ENCODE measurements around the gene POLRMT. TPM values are rescaled to one million over a fixed set of nuclear protein-coding genes. Genes with fewer than 3 reads are reported as not detected.

POLRMT gene
- total RNA-seq, 4 donors from 2014 or later: 43.9 to 83.4 (median 73.8) TPM

DNA sequence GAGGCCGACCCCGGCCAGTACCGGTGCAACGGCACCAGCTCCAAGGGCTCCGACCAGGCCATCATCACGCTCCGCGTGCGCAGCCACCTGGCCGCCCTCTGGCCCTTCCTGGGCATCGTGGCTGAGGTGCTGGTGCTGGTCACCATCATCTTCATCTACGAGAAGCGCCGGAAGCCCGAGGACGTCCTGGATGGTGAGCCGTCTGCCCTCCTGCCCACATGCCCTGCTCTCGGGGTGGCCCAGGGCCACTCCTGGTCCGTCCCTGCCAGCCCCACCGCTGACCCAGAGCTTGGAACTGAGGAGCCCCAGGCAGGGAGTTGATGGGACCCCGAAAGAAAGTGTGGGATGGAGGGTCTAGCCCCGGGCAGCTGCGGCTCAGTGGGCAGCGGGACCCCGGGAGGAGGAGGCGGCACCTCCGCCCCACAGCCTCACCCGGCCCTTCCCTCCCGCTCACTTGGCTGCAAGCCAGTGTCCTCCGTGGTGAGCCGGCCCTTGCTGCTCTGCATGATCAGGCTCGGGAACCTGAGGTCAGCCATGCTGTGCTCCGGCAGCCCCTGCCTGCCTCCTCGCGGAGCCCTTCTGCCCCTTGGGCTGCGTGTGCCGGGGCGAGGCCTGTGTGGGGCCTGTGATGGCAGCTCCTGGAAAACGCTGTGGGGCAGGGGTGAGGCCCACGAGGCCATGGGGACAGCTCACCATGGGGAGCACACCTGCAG lies 51.8 kb downstream of the POLRMT start:
- Histone ChIP-seq H3K36me3 (peaks cover 0 to 40% of the 10 kb centered on the region in 2 donors), H3K4me3 (no peak overlapping the region), H3K27me3 (no peaks in the 10 kb centered on the region), H3K9me3 (no peaks in the 10 kb centered on the region), H3K4me1 (peaks cover 16 to 33% of the 10 kb centered on the region in 2 donors), H3K27ac (no peak overlapping the region)
- in situ Hi-C loops (cut with MboI; ENCODE audit: low sequenced_read_pairs in 4 of 4): no loop called here
- intact Hi-C loops (cut with DNase I; ENCODE audit: low total_unique reads): loop anchor here (5.0 kb wide), 1 partner anchor 436 kb away; no protein-coding TSS in a partner anchor
- DNase-seq (no peak), ATAC-seq (no peak)
- TF ChIP-seq, protein P1, sequence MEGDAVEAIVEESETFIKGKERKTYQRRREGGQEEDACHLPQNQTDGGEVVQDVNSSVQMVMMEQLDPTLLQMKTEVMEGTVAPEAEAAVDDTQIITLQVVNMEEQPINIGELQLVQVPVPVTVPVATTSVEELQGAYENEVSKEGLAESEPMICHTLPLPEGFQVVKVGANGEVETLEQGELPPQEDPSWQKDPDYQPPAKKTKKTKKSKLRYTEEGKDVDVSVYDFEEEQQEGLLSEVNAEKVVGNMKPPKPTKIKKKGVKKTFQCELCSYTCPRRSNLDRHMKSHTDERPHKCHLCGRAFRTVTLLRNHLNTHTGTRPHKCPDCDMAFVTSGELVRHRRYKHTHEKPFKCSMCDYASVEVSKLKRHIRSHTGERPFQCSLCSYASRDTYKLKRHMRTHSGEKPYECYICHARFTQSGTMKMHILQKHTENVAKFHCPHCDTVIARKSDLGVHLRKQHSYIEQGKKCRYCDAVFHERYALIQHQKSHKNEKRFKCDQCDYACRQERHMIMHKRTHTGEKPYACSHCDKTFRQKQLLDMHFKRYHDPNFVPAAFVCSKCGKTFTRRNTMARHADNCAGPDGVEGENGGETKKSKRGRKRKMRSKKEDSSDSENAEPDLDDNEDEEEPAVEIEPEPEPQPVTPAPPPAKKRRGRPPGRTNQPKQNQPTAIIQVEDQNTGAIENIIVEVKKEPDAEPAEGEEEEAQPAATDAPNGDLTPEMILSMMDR (IDR thresholded peaks at IDR 0.05 in 4 of 5, conservative IDR thresholded peaks at IDR 0.05 in 1 of 5): no peak
- TF ChIP-seq POLR2A (IDR thresholded peaks at IDR 0.05): no peak

DNA sequence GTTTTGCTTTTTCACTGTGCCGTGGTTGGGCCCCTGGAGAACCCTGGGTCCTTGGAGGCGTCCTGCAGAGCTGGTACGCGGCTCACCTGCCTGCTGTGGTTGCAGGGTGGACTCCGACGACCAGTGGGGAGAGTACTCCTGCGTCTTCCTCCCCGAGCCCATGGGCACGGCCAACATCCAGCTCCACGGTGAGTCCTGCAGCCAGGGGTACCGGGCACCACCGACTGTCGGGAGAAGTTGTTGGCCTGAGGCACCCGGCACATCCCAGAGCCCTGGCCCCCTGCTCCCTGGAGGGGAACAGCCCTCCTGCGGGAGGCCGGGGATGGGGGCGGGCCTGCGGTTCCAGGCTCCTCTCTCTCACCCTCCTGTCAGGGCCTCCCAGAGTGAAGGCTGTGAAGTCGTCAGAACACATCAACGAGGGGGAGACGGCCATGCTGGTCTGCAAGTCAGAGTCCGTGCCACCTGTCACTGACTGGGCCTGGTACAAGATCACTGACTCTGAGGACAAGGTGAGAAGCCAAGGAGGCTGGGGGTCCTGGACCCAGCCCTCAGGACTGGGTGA lies 53.0 kb downstream of the POLRMT start:
- H3K4me3 ChIP-seq: no peak overlapping the region
- TF ChIP-seq, protein P1 (IDR thresholded peaks at IDR 0.05 in 4 of 5, conservative IDR thresholded peaks at IDR 0.05 in 1 of 5): no peak
- TF ChIP-seq POLR2A (IDR thresholded peaks at IDR 0.05): no peak
- ATAC-seq (no peak), DNase-seq (no peak)
- H3K27ac ChIP-seq: no peak overlapping the region
- H3K36me3 ChIP-seq: peaks cover 0 to 40% of the 10 kb centered on the region in 2 donors
- intact Hi-C loops (cut with DNase I; ENCODE audit: low total_unique reads) (loop anchor here (5.0 kb wide), 1 partner anchor 437 kb away; no protein-coding TSS in a partner anchor), in situ Hi-C loops (cut with MboI; ENCODE audit: low sequenced_read_pairs in 4 of 4) (no loop called here)
- H3K27me3 ChIP-seq: no peaks in the 10 kb centered on the region
- peaks cover 22 to 45% of the 10 kb centered on the region in 2 donors for H3K4me1 ChIP-seq
- no peaks in the 10 kb centered on the region for H3K9me3 ChIP-seq

DNA sequence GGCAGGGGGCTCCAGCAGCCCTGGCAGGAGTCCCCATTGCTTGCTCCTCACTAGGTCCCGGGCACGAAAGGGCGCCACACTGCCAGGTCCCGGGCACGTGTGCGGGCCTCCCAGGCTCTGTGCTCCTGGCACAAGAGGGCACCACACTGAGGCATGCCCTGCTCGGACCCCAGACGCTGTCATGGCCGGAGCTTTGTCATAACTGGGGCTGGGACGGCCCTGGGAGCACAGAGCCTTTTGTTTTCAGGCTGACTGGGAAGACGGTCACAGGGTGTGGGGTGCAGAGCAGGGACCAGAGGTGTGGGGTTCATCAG lies 53.5 kb downstream of the POLRMT start:
- DNase-seq (no peak), ATAC-seq (no peak)
- intact Hi-C loops (cut with DNase I; ENCODE audit: low total_unique reads): loop anchor here (5.0 to 10.0 kb wide), 2 partner anchors 438 to 635 kb away; no protein-coding TSS in a partner anchor
- peak overlapping the region in 3 of 4 donors; percentile 12 to 45 (median 18) for H3K27ac ChIP-seq
- in situ Hi-C loops (cut with MboI; ENCODE audit: low sequenced_read_pairs in 4 of 4): no loop called here
- H3K36me3 ChIP-seq: peaks cover 0 to 40% of the 10 kb centered on the region in 2 donors
- H3K4me3 ChIP-seq: no peak overlapping the region
- no peaks in the 10 kb centered on the region for H3K27me3 ChIP-seq
- H3K9me3 ChIP-seq: no peaks in the 10 kb centered on the region
- TF ChIP-seq POLR2A (IDR thresholded peaks at IDR 0.05): no peak
- TF ChIP-seq, protein P1 (IDR thresholded peaks at IDR 0.05 in 4 of 5, conservative IDR thresholded peaks at IDR 0.05 in 1 of 5): no peak
- peaks cover 22 to 51% of the 10 kb centered on the region in 2 donors for H3K4me1 ChIP-seq

DNA sequence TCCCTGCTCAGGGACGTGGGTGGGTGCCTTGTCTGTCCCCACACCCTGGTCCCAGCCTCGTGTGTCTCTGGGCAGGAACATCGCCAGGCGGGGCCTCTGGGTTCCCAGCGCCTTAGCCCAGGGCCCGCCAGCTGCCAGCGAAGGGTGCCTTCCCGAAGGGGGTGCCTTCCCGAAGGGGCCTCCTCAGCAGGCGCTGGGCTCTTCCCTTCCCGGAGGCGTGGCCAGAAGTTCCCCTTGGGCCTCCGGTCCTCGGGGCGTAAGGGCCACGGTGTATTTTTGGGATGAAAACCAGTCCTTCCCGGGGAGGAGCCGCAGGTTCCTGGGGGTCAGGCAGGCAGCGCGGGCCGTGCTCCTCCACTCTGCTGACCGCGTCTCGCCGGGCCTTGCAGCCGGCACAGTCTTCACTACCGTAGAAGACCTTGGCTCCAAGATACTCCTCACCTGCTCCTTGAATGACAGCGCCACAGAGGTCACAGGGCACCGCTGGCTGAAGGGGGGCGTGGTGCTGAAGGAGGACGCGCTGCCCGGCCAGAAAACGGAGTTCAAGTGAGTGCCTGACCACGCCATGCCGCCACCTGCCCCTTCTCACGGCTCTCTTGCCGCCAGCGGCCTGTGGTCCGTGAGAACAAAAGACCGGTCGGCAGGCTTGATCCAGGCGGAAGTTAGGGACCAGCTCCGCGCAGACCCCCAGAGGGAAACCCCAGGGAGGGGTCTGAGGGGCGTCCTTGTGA lies 54.1 kb downstream of the POLRMT start:
- H3K4me1 ChIP-seq: peaks cover 27 to 56% of the 10 kb centered on the region in 2 donors

More for the DNA sequence above, 54.1 kb downstream of the POLRMT start:
- peaks cover 0 to 40% of the 10 kb centered on the region in 2 donors for H3K36me3 ChIP-seq
- DNase-seq (no peak), ATAC-seq (no peak)
- intact Hi-C loops (cut with DNase I; ENCODE audit: low total_unique reads): loop anchor here (10.0 kb wide), 1 partner anchor 636 kb away; no protein-coding TSS in a partner anchor
- TF ChIP-seq POLR2A (IDR thresholded peaks at IDR 0.05): no peak
- TF ChIP-seq, protein P1 (IDR thresholded peaks at IDR 0.05 in 4 of 5, conservative IDR thresholded peaks at IDR 0.05 in 1 of 5): no peak
- H3K27ac ChIP-seq: peak overlapping the region in 3 of 4 donors; percentile 38 to 97 (median 45)
- no peak overlapping the region for H3K4me3 ChIP-seq
- no peaks in the 10 kb centered on the region for H3K9me3 ChIP-seq
- H3K27me3 ChIP-seq: no peaks in the 10 kb centered on the region
- in situ Hi-C loops (cut with MboI; ENCODE audit: low sequenced_read_pairs in 4 of 4): no loop called here
